Panc1 (cell line): ENCODE measurements around the gene COA8. TPM values are rescaled to one million over a fixed set of nuclear protein-coding genes. Genes with fewer than 3 reads are reported as not detected.

ENCODE experiments used
- ATAC-seq: fragments of 200-7000 bp; cut with Tn5 transposase; 2 replicates; pipeline ENCODE4 v1.9.1; 2020; ENCODE audit warnings: mild to moderate bottlenecking, moderate library complexity
- BruUV-seq: library from RNA; stranded (reverse); fragments of 400-500 nt; replicated peaks from 2 replicates; lab custom pipeline; 2021; lab: Mats Ljungman, UMichigan
- CTCF ChIA-PET: fragments of 300-600 bp; sonication (Branson Sonifier 250); formaldehyde crosslinking; loops from one replicate; lab custom pipeline; 2022; ENCODE audit warnings: antibody characterized with exemption; lab: Charles Lee
- POLR2A ChIA-PET: fragments of 300-600 bp; sonication (Branson Sonifier 250); formaldehyde crosslinking; loops from one replicate; lab custom pipeline; 2022; ENCODE audit warnings: antibody characterized with exemption; lab: Charles Lee
- DNase-seq: peaks from one replicate; pipeline ENCODE4 v3.0.0-alpha.2; 2010; ENCODE audit warnings: low read depth, low spot score
- H3K27ac ChIP-seq: 2 replicates; pipeline ENCODE4 v1.5.1; 2011; ENCODE audit warnings: mild to moderate bottlenecking, low read length, inconsistent platforms
- H3K27me3 ChIP-seq: fragments of 200-500 bp; sonication (Bioruptor generic); 2 replicates; pipeline ENCODE4 v1.6.0; 2014; ENCODE audit warnings: low read length, inconsistent platforms; ENCODE audit not compliant: control insufficient read depth, insufficient read depth
- H3K36me3 ChIP-seq: fragments of 200-500 bp; sonication (Bioruptor generic); 2 replicates; pipeline ENCODE4 v1.5.1; 2014; ENCODE audit warnings: inconsistent platforms, mild to moderate bottlenecking, low read length, moderate library complexity; ENCODE audit not compliant: control insufficient read depth, insufficient read depth
- H3K4me1 ChIP-seq: 2 replicates; pipeline ENCODE4 v1.5.1; 2011; ENCODE audit warnings: inconsistent platforms, mild to moderate bottlenecking, low read length, moderate library complexity; ENCODE audit not compliant: control insufficient read depth, insufficient read depth
- H3K4me3 ChIP-seq, 2 experiments: 2 replicates each; pipeline ENCODE4 v1.5.1; 2011 to 2012; ENCODE audit warnings: low read depth in 2 of 2, low read length in 2 of 2, mild to moderate bottlenecking in 2 of 2, inconsistent platforms in 1 of 2, moderate library complexity in 1 of 2
- H3K9me3 ChIP-seq: fragments of 200-500 bp; sonication (Bioruptor generic); 2 replicates; pipeline ENCODE4 v1.5.1; 2014; ENCODE audit warnings: low read depth, mild to moderate bottlenecking, inconsistent platforms, low read length, moderate library complexity; ENCODE audit not compliant: control insufficient read depth, insufficient read depth
- POLR2AphosphoS5 ChIP-seq: IDR thresholded peaks from 2 replicates; pipeline ENCODE4 v1.6.1; 2012; ENCODE audit warnings: mild to moderate bottlenecking, low read depth, low read length, moderate library complexity
- SIN3A ChIP-seq: IDR thresholded peaks from 2 replicates; pipeline ENCODE4 v1.6.1; 2012; ENCODE audit warnings: low read depth, mild to moderate bottlenecking, low read length, moderate library complexity, borderline replicate concordance; ENCODE audit not compliant: insufficient read depth
- TCF7L2 ChIP-seq: IDR thresholded peaks from 2 replicates; pipeline ENCODE4 v1.6.1; 2011; ENCODE audit warnings: mild to moderate bottlenecking, low read depth, low read length, inconsistent platforms
- in situ Hi-C: cut with HindIII; loops from 2 replicates; pipeline ENCODE4 v1.10.0; 2016; ENCODE audit warnings: low sequenced_read_pairs, low pct_unique_long_range_greater_than_20kb
- intact Hi-C: fragments of 100-400 bp; cut with micrococcal nuclease; formaldehyde crosslinking; loops from one replicate; pipeline ENCODE4 v1.10.0; 2022; ENCODE audit not compliant: unreplicated experiment
- total RNA-seq: library from RNA; stranded (reverse); gene quantifications from one replicate; pipeline ENCODE4 v1.2.1, GENCODE V29; 2021; ENCODE audit not compliant: unreplicated experiment
- TF ChIP-seq, protein P1 (sequence below): fragments of 450-650 bp; IDR thresholded peaks from 2 replicates; pipeline ENCODE4 v1.5.1; 2017; ENCODE audit warnings: mild to moderate bottlenecking
- TF ChIP-seq, protein P2 (sequence below), 2 experiments: IDR thresholded peaks; 2 replicates each; pipeline ENCODE4 v1.6.1; 2011 to 2012; ENCODE audit warnings: low read depth in 2 of 2, control low read depth in 1 of 2, low read length in 1 of 2, mild to moderate bottlenecking in 1 of 2, moderate library complexity in 1 of 2; ENCODE audit not compliant: insufficient read depth in 1 of 2

The COA8 gene
- total RNA-seq, 1 experiment from 2014 or later: 42.2 TPM

DNA sequence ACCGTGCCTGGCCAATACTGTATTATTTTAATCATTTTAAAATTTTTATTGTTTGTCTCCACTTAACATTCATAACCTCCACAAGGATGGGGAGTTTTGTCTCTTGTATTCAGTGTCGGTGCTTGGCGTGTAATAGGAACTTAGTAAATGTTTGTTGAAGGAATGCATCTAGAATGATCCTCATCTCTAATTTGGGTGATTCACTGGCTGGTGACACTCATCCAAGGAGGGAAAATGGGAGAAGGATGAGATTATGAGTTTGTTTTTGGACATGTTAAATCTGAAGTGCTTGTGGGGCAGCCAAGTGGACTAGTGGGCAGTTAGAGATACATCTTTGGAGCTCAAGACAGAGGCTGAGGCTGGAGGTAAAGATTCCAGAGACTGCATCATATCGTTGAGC, 71.4 kb downstream of the COA8 start:
- ATAC-seq (no peak), DNase-seq (no peak)
- Histone ChIP-seq H3K9me3 (no peaks in the 10 kb centered on the region), H3K4me3 (no peak overlapping the region), H3K27me3 (no peaks in the 10 kb centered on the region), H3K27ac (no peak overlapping the region), H3K4me1 (peaks cover 3% of the 10 kb centered on the region; the same call in 1 of the 2 replicates), H3K36me3 (peaks cover 3% of the 10 kb centered on the region)
- no TSS peak for BruUV-seq
- in situ Hi-C loops: no loop called here
- intact Hi-C loops: no loop called here
- TF ChIP-seq SIN3A: no peak
- TF ChIP-seq, protein P1, sequence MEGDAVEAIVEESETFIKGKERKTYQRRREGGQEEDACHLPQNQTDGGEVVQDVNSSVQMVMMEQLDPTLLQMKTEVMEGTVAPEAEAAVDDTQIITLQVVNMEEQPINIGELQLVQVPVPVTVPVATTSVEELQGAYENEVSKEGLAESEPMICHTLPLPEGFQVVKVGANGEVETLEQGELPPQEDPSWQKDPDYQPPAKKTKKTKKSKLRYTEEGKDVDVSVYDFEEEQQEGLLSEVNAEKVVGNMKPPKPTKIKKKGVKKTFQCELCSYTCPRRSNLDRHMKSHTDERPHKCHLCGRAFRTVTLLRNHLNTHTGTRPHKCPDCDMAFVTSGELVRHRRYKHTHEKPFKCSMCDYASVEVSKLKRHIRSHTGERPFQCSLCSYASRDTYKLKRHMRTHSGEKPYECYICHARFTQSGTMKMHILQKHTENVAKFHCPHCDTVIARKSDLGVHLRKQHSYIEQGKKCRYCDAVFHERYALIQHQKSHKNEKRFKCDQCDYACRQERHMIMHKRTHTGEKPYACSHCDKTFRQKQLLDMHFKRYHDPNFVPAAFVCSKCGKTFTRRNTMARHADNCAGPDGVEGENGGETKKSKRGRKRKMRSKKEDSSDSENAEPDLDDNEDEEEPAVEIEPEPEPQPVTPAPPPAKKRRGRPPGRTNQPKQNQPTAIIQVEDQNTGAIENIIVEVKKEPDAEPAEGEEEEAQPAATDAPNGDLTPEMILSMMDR: no peak
- TF ChIP-seq, protein P2, sequence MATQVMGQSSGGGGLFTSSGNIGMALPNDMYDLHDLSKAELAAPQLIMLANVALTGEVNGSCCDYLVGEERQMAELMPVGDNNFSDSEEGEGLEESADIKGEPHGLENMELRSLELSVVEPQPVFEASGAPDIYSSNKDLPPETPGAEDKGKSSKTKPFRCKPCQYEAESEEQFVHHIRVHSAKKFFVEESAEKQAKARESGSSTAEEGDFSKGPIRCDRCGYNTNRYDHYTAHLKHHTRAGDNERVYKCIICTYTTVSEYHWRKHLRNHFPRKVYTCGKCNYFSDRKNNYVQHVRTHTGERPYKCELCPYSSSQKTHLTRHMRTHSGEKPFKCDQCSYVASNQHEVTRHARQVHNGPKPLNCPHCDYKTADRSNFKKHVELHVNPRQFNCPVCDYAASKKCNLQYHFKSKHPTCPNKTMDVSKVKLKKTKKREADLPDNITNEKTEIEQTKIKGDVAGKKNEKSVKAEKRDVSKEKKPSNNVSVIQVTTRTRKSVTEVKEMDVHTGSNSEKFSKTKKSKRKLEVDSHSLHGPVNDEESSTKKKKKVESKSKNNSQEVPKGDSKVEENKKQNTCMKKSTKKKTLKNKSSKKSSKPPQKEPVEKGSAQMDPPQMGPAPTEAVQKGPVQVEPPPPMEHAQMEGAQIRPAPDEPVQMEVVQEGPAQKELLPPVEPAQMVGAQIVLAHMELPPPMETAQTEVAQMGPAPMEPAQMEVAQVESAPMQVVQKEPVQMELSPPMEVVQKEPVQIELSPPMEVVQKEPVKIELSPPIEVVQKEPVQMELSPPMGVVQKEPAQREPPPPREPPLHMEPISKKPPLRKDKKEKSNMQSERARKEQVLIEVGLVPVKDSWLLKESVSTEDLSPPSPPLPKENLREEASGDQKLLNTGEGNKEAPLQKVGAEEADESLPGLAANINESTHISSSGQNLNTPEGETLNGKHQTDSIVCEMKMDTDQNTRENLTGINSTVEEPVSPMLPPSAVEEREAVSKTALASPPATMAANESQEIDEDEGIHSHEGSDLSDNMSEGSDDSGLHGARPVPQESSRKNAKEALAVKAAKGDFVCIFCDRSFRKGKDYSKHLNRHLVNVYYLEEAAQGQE (IDR thresholded peaks at IDR 0.05; ENCODE audit: insufficient read depth in 1 of 2, low read depth in 2 of 2, low read length in 1 of 2): no peak
- TF ChIP-seq TCF7L2: no peak
- no peak for TF ChIP-seq POLR2AphosphoS5
- ChIA-PET POLR2A (no interaction called here), CTCF (no interaction called here)

DNA sequence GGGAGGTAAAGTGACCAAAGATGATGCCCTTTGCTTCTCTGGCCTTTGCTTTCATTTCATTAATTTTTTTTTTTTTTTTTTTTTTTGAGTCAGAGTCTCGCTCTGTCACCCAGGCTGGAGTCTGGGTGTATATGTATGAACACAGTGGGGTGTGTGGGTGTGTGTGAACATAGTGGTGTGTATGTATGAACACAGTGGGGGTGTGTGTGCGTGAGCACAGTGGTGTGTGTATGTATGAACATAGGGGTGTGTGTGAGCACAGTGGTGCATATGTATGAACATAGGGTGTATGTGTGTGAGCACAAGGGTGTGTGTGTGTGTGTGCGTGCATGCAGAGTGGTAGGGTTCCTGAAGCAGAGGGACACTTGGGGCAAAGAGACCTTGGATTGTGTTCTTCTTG, 75.8 kb downstream of the COA8 start:
- no TSS peak for BruUV-seq

More for the DNA sequence above, 75.8 kb downstream of the COA8 start:
- Histone ChIP-seq H3K36me3 (no peaks in the 10 kb centered on the region), H3K4me1 (no peaks in the 10 kb centered on the region), H3K9me3 (no peaks in the 10 kb centered on the region), H3K27me3 (no peaks in the 10 kb centered on the region), H3K4me3 (no peak overlapping the region), H3K27ac (no peak overlapping the region)
- CTCF ChIA-PET: no interaction called here
- TF ChIP-seq, protein P1: no peak
- TF ChIP-seq POLR2AphosphoS5 (no peak), TCF7L2 (no peak)
- TF ChIP-seq, protein P2 (IDR thresholded peaks at IDR 0.05; ENCODE audit: insufficient read depth in 1 of 2, low read depth in 2 of 2, low read length in 1 of 2): no peak
- in situ Hi-C loops (no loop called here), intact Hi-C loops (no loop called here)
- ATAC-seq: no peak
- no peak for DNase-seq
- POLR2A ChIA-PET: no interaction called here

Other genes starting within 250 kb of the COA8 start
- 238 TPM for gene EIF5, start 228.7 kb upstream of the COA8 start, total RNA-seq
- 56.1 TPM for gene MARK3, start 177.5 kb upstream of the COA8 start, total RNA-seq
- gene CKB, start 40.1 kb upstream of the COA8 start, total RNA-seq: 436 TPM
- gene TRMT61A, start 33.8 kb upstream of the COA8 start, total RNA-seq: 22.9 TPM
- gene BAG5, start 303 bp upstream of the COA8 start, total RNA-seq: 22.5 TPM
- 98.0 TPM for gene KLC1, start 66.3 kb downstream of the COA8 start, total RNA-seq
- gene XRCC3, start 152.5 kb downstream of the COA8 start, total RNA-seq: 36.8 TPM
- 41.8 TPM for gene ZFYVE21, start 152.8 kb downstream of the COA8 start, total RNA-seq